A549 (cell line): ENCODE measurements around the gene NSMF. TPM values are rescaled to one million over a fixed set of nuclear protein-coding genes. Genes with fewer than 3 reads are reported as not detected.

Experiments used
- ATAC-seq, 2 experiments: fragments of 200-7000 bp in 1 of 2; fragments of >200 bp in 1 of 2; cut with Nextera tagmentation in 1 of 2; cut with Tn5 transposase in 1 of 2; 3 replicates each; pipeline versions ENCODE4 v1.8.0 to v1.9.1; 2018 to 2020; ENCODE audit warnings: mild to moderate bottlenecking in 1 of 2, moderate library complexity in 1 of 2
- CTCF ChIA-PET: fragments of 300-600 bp; sonication (Branson Sonifier 250); formaldehyde crosslinking; extraction: SDS; loops from one replicate; lab custom pipeline; 2021; ENCODE audit warnings: antibody characterized with exemption, inconsistent platforms; lab: Yijun Ruan, JAX
- POLR2A ChIA-PET: fragments of 350-600 bp; formaldehyde crosslinking; extraction: SDS; loops from one replicate; lab custom pipeline; 2021; ENCODE audit warnings: antibody characterized with exemption, inconsistent platforms; lab: Yijun Ruan, JAX
- DNase-seq, 2 experiments: peaks; one replicate each; pipeline versions ENCODE4 v3.0.0 to v3.0.0-alpha.2; 2011 to 2016; ENCODE audit warnings: low read depth in 1 of 2, low spot score in 1 of 2
- FAIRE-seq: peaks from 2 replicates; lab custom pipeline; 2011; peaks lifted over from hg19 to GRCh38; lab: Jason Lieb, UNC
- H3K27ac ChIP-seq, 2 experiments: fragments of >200 bp; sonication (Bioruptor Twin); formaldehyde crosslinking; 3 replicates each; pipeline ENCODE4 v1.5.1; 2016 to 2017
- H3K4me1 ChIP-seq: fragments of >200 bp; sonication (Bioruptor Twin); formaldehyde crosslinking; 3 replicates; pipeline ENCODE4 v1.6.1; 2016
- H3K4me2 ChIP-seq: fragments of >200 bp; sonication (Bioruptor Twin); formaldehyde crosslinking; 3 replicates; pipeline ENCODE4 v1.6.1; 2016
- H3K4me3 ChIP-seq: fragments of >200 bp; sonication (Bioruptor Twin); formaldehyde crosslinking; 3 replicates; pipeline ENCODE4 v1.5.1; 2016
- H3K9me3 ChIP-seq: fragments of >200 bp; sonication (Bioruptor Twin); formaldehyde crosslinking; 3 replicates; pipeline ENCODE4 v1.6.1; 2016
- CBX8 ChIP-seq: fragments of 200-600 bp; sonication (generic); IDR thresholded peaks from 2 replicates; pipeline ENCODE4 v1.6.1; 2016
- EHMT2 ChIP-seq: fragments of 200-600 bp; sonication (generic); IDR thresholded peaks from 2 replicates; pipeline ENCODE4 v1.6.1; 2016; ENCODE audit warnings: antibody characterized with exemption, low read depth, mild to moderate bottlenecking, moderate library complexity
- EP300 ChIP-seq, 2 experiments: fragments of >200 bp; sonication (Bioruptor Twin); formaldehyde crosslinking; IDR thresholded peaks; 2 replicates in 1 of 2; 3 replicates in 1 of 2; pipeline ENCODE4 v1.6.1; 2016 to 2017
- ESRRA ChIP-seq: fragments of 150-350 bp; IDR thresholded peaks from 2 replicates; pipeline ENCODE4 v1.6.1; 2014; ENCODE audit warnings: mild to moderate bottlenecking, low read length, borderline replicate concordance
- FOSB ChIP-seq: fragments of 250-450 bp; sonication (Bioruptor Pico); IDR thresholded peaks from 2 replicates; pipeline ENCODE4 v1.5.0; 2020; ENCODE audit warnings: mild to moderate bottlenecking, moderate library complexity
- GATA3 ChIP-seq: IDR thresholded peaks from 2 replicates; pipeline ENCODE4 v1.6.1; 2012; ENCODE audit warnings: borderline replicate concordance
- JUN ChIP-seq, 2 experiments: fragments of >200 bp; sonication (Bioruptor Twin); formaldehyde crosslinking; IDR thresholded peaks; 2 replicates in 1 of 2; 3 replicates in 1 of 2; pipeline ENCODE4 v1.6.1; 2016 to 2017
- JUNB ChIP-seq: fragments of >200 bp; sonication (Bioruptor Twin); formaldehyde crosslinking; IDR thresholded peaks from 2 replicates; pipeline ENCODE4 v1.6.1; 2016
- KDM5A ChIP-seq: fragments of 200-600 bp; sonication (generic); IDR thresholded peaks from 2 replicates; pipeline ENCODE4 v1.6.1; 2016; ENCODE audit warnings: antibody characterized with exemption, mild to moderate bottlenecking
- MYC ChIP-seq: IDR thresholded peaks from 2 replicates; pipeline ENCODE4 v1.6.1; 2012; ENCODE audit warnings: mild to moderate bottlenecking, inconsistent platforms, low read length, improper control_type of control experiment, borderline replicate concordance
- NFE2L2 ChIP-seq: fragments of 150-350 bp; conservative IDR thresholded peaks from 2 replicates; pipeline ENCODE4 v1.6.1; 2014; ENCODE audit warnings: low read length
- PHF8 ChIP-seq: fragments of 200-600 bp; sonication (generic); IDR thresholded peaks from 2 replicates; pipeline ENCODE4 v1.6.1; 2016; ENCODE audit warnings: low read depth, mild to moderate bottlenecking, antibody characterized with exemption, moderate library complexity, borderline replicate concordance
- RARB ChIP-seq: fragments of 250-450 bp; sonication (Bioruptor Pico); IDR thresholded peaks from 2 replicates; pipeline ENCODE4 v1.8.0; 2021; ENCODE audit warnings: mild to moderate bottlenecking, moderate library complexity
- RCOR1 ChIP-seq: fragments of 150-350 bp; IDR thresholded peaks from 2 replicates; pipeline ENCODE4 v1.6.1; 2014; ENCODE audit warnings: antibody characterized with exemption, low read length, low read depth
- SREBF2 ChIP-seq: fragments of 450-650 bp; IDR thresholded peaks from 2 replicates; pipeline ENCODE4 v1.6.1; 2014; ENCODE audit warnings: mild to moderate bottlenecking, moderate library complexity
- TFCP2L1 ChIP-seq: fragments of 250-450 bp; sonication (Bioruptor Pico); IDR thresholded peaks from 2 replicates; pipeline ENCODE4 v1.5.0; 2021; ENCODE audit warnings: mild to moderate bottlenecking
- TP53 ChIP-seq: fragments of 250-450 bp; sonication (Bioruptor Pico); IDR thresholded peaks from 2 replicates; pipeline ENCODE4 v1.5.0; 2021; ENCODE audit warnings: mild to moderate bottlenecking, moderate library complexity
- ZC3H11A ChIP-seq: fragments of 450-650 bp; IDR thresholded peaks from 2 replicates; pipeline ENCODE4 v1.6.1; 2014; ENCODE audit warnings: antibody characterized with exemption, mild to moderate bottlenecking
- ZFP36 ChIP-seq: fragments of 450-650 bp; IDR thresholded peaks from 2 replicates; pipeline ENCODE4 v1.6.1; 2014; ENCODE audit warnings: borderline replicate concordance; ENCODE audit not compliant: partially characterized antibody
- ZSCAN20 ChIP-seq: fragments of 250-450 bp; sonication (Bioruptor Pico); IDR thresholded peaks from 2 replicates; pipeline ENCODE4 v1.8.0; 2022; ENCODE audit warnings: mild to moderate bottlenecking, moderate library complexity
- WGBS: methylation state at CpG from one replicate; pipeline ENCODE4 v1.1.6; 2017; ENCODE audit errors: missing lambda C conversion rate; 5-methylcytosine and 5-hydroxymethylcytosine counted together
- polyA plus RNA-seq, 4 experiments: library from polyadenylated mRNA; depleted of rRNA in 3 of 4; stranded (reverse); fragments of >200 nt; fragmentation: RNase III in 1 of 4; extraction: RNeasy Plus Mini Kit Qiagen cat#74134 plus additional on column Dnase treatment in 1 of 4; gene quantifications; 2 replicates in 3 of 4; 3 replicates in 1 of 4; pipeline ENCODE4 v1.2.3, GENCODE V29; 2011 to 2017
- TF ChIP-seq, protein P1 (sequence below): IDR thresholded peaks from 2 replicates; pipeline ENCODE4 v1.6.1; 2012
- TF ChIP-seq, protein P2 (sequence below): fragments of 200-600 bp; sonication (generic); IDR thresholded peaks from 2 replicates; pipeline ENCODE4 v1.6.1; 2016; ENCODE audit warnings: antibody characterized with exemption, mild to moderate bottlenecking, moderate library complexity
- TF ChIP-seq, protein P3 (sequence below): fragments of >200 bp; sonication (Bioruptor Twin); formaldehyde crosslinking; IDR thresholded peaks from 3 replicates; pipeline ENCODE4 v1.6.1; 2016

Gene NSMF
- polyA plus RNA-seq, 2 of the 4 experiments (the other 2 are of a cell fraction): 16.0 to 29.2 TPM

DNA sequence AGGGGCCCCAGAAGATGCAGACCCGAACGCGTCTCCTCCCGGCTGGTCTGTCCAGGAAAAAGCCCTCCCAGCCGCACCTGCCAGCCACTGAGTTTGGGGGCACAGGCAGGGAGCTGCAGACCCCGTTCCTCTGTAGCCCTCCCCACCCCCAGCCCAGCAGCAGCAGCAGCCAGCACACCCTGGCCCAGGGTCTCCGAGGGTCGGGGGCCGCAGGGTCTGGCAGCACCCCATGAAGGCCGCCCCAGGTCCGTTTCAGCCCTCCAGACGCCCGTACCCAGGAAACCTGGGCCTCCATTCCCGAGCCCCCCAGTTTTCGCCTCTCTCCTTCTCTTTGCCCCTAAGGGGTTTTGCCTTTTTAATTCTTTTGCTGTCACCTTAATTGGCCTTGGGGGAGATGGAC is 55.9 kb downstream of the NSMF start:
- Histone ChIP-seq H3K4me3 (no peak overlapping the region), H3K4me1 (peaks cover 15% of the 10 kb centered on the region), H3K9me3 (no peaks in the 10 kb centered on the region), H3K4me2 (no peak overlapping the region), H3K27ac (no peak overlapping the region)
- ChIA-PET POLR2A (no interaction called here), CTCF (no interaction called here)
- 90% methylated on average over 14 of the region's 15 CpGs for WGBS
- no peak for FAIRE-seq
- ATAC-seq: no peak
- TF ChIP-seq ZFP36 (no peak), CBX8 (no peak), TFCP2L1 (no peak), PHF8 (no peak), SREBF2 (no peak), TP53 (no peak), EHMT2 (no peak)
- TF ChIP-seq, protein P1, sequence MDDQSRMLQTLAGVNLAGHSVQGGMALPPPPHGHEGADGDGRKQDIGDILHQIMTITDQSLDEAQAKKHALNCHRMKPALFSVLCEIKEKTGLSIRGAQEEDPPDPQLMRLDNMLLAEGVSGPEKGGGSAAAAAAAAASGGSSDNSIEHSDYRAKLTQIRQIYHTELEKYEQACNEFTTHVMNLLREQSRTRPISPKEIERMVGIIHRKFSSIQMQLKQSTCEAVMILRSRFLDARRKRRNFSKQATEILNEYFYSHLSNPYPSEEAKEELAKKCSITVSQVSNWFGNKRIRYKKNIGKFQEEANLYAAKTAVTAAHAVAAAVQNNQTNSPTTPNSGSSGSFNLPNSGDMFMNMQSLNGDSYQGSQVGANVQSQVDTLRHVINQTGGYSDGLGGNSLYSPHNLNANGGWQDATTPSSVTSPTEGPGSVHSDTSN: no peak
- DNase-seq: no peak

DNA sequence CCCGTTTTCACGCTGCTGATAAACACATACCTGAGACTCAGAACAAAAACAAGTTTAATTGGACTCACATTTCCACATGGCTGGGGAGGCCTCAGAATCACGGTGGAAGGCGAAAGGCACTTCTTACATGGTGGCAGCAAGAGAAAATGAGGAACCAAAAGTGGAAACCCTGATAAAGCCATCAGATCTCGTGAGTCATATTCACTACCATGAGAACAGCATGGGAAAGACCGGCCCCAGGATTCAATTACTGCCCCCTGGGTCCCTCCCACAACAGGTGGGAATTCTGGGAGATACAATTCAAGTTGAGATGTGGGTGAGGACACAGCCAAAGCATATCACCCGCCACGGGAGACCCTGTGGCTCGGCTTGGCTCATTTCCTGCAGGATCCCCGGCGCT is 56.4 kb downstream of the NSMF start:
- Histone ChIP-seq H3K27ac (no peak overlapping the region), H3K4me2 (no peak overlapping the region), H3K9me3 (no peaks in the 10 kb centered on the region), H3K4me3 (no peak overlapping the region), H3K4me1 (peaks cover 15% of the 10 kb centered on the region)
- DNase-seq: no peak
- ChIA-PET CTCF (no interaction called here), POLR2A (no interaction called here)
- ATAC-seq: no peak
- 86% methylated on average over 11 of the region's 11 CpGs for WGBS
- TF ChIP-seq GATA3 (no peak), JUNB (no peak), EP300 (IDR thresholded peaks at IDR 0.05) (no peak), TFCP2L1 (no peak), JUN (IDR thresholded peaks at IDR 0.05) (no peak), RCOR1 (no peak), RARB (no peak), ESRRA (no peak), ZSCAN20 (CRISPR knock-in tag) (no peak), FOSB (no peak), MYC (no peak), NFE2L2 (no peak), ZC3H11A (no peak), KDM5A (no peak)
- TF ChIP-seq, protein P1: no peak
- TF ChIP-seq, protein P2, sequence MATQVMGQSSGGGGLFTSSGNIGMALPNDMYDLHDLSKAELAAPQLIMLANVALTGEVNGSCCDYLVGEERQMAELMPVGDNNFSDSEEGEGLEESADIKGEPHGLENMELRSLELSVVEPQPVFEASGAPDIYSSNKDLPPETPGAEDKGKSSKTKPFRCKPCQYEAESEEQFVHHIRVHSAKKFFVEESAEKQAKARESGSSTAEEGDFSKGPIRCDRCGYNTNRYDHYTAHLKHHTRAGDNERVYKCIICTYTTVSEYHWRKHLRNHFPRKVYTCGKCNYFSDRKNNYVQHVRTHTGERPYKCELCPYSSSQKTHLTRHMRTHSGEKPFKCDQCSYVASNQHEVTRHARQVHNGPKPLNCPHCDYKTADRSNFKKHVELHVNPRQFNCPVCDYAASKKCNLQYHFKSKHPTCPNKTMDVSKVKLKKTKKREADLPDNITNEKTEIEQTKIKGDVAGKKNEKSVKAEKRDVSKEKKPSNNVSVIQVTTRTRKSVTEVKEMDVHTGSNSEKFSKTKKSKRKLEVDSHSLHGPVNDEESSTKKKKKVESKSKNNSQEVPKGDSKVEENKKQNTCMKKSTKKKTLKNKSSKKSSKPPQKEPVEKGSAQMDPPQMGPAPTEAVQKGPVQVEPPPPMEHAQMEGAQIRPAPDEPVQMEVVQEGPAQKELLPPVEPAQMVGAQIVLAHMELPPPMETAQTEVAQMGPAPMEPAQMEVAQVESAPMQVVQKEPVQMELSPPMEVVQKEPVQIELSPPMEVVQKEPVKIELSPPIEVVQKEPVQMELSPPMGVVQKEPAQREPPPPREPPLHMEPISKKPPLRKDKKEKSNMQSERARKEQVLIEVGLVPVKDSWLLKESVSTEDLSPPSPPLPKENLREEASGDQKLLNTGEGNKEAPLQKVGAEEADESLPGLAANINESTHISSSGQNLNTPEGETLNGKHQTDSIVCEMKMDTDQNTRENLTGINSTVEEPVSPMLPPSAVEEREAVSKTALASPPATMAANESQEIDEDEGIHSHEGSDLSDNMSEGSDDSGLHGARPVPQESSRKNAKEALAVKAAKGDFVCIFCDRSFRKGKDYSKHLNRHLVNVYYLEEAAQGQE: no peak
- TF ChIP-seq, protein P3, sequence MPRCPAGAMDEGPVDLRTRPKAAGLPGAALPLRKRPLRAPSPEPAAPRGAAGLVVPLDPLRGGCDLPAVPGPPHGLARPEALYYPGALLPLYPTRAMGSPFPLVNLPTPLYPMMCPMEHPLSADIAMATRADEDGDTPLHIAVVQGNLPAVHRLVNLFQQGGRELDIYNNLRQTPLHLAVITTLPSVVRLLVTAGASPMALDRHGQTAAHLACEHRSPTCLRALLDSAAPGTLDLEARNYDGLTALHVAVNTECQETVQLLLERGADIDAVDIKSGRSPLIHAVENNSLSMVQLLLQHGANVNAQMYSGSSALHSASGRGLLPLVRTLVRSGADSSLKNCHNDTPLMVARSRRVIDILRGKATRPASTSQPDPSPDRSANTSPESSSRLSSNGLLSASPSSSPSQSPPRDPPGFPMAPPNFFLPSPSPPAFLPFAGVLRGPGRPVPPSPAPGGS: no peak
- FAIRE-seq: no peak
